GM12878 (cell line): Measurements from ENCODE around the gene TBRG4. TPM values are rescaled to one million over a fixed set of nuclear protein-coding genes. Genes with fewer than 3 reads are reported as not detected.

Source experiments
- E2F8 ChIP-seq: fragments of 450-650 bp; IDR thresholded peaks from 2 replicates; pipeline ENCODE4 v1.6.1; 2018; ENCODE audit warnings: mild to moderate bottlenecking, low read depth, moderate library complexity; ENCODE audit not compliant: partially characterized antibody
- IKZF2 ChIP-seq, 2 experiments: fragments of 450-650 bp; IDR thresholded peaks; 2 replicates each; pipeline ENCODE4 v1.6.1; 2017; ENCODE audit warnings: mild to moderate bottlenecking in 2 of 2, moderate library complexity in 2 of 2
- IRF5 ChIP-seq: fragments of 450-650 bp; IDR thresholded peaks from 2 replicates; pipeline ENCODE4 v1.6.1; 2017; ENCODE audit warnings: borderline replicate concordance
- JUNB ChIP-seq: IDR thresholded peaks from 2 replicates; pipeline ENCODE4 v1.6.1; 2016; ENCODE audit warnings: antibody characterized with exemption, mild to moderate bottlenecking
- KDM1A ChIP-seq: fragments of 200-600 bp; sonication (generic); IDR thresholded peaks from 2 replicates; pipeline ENCODE4 v1.6.1; 2016; ENCODE audit warnings: borderline replicate concordance
- MLLT1 ChIP-seq: fragments of 450-650 bp; IDR thresholded peaks from 2 replicates; pipeline ENCODE4 v1.6.1; 2016; ENCODE audit warnings: mild to moderate bottlenecking
- NFYA ChIP-seq: IDR thresholded peaks from 2 replicates; pipeline ENCODE4 v1.6.1; 2011; ENCODE audit warnings: low read depth, mild to moderate bottlenecking, low read length, improper control_type of control experiment, borderline replicate concordance
- POLR2AphosphoS5 ChIP-seq: IDR thresholded peaks from 2 replicates; pipeline ENCODE4 v1.6.1; 2011; ENCODE audit warnings: mild to moderate bottlenecking, low read length, inconsistent platforms
- REST ChIP-seq: IDR thresholded peaks from 2 replicates; pipeline ENCODE4 v1.6.1; 2012; ENCODE audit warnings: mild to moderate bottlenecking, low read depth, low read length
- RFX5 ChIP-seq: IDR thresholded peaks from 2 replicates; pipeline ENCODE4 v1.6.1; 2011; ENCODE audit warnings: low read depth, low read length, improper control_type of control experiment
- SIN3A ChIP-seq: IDR thresholded peaks from 2 replicates; pipeline ENCODE4 v1.6.1; 2012; ENCODE audit warnings: low read depth, low read length, improper control_type of control experiment
- SRF ChIP-seq, 2 experiments: IDR thresholded peaks; 2 replicates each; pipeline ENCODE4 v1.6.1; 2011; ENCODE audit warnings: low read depth in 2 of 2, low read length in 2 of 2, mild to moderate bottlenecking in 1 of 2, moderate library complexity in 1 of 2
- SUPT20H ChIP-seq: IDR thresholded peaks from 2 replicates; pipeline ENCODE4 v1.6.1; 2011; ENCODE audit warnings: low read depth, mild to moderate bottlenecking, low read length, moderate library complexity, borderline replicate concordance; ENCODE audit not compliant: control insufficient read depth
- TBL1XR1 ChIP-seq: IDR thresholded peaks from 2 replicates; pipeline ENCODE4 v1.6.1; 2012; ENCODE audit warnings: low read depth, low read length, improper control_type of control experiment
- ZNF207 ChIP-seq: fragments of 450-650 bp; IDR thresholded peaks from 2 replicates; pipeline ENCODE4 v1.6.1; 2014; ENCODE audit warnings: antibody characterized with exemption, mild to moderate bottlenecking, borderline replicate concordance
- ZNF622 ChIP-seq: fragments of 450-650 bp; IDR thresholded peaks from 2 replicates; pipeline ENCODE4 v1.6.1; 2017; ENCODE audit warnings: mild to moderate bottlenecking, inconsistent platforms
- polyA plus RNA-seq, 11 experiments: library from polyadenylated mRNA; depleted of rRNA in 4 of 11; unstranded in 6 of 11; stranded (reverse) in 5 of 11; fragments of >200 nt; fragmentation: Nextera tagmentation in 4 of 11; fragmentation: Illumina TruSeq in 1 of 11; extraction: Ambion mirVana in 4 of 11; extraction: Trizol in 1 of 11; gene quantifications; 1 replicate in 1 of 11; 2 replicates in 10 of 11; pipeline versions ENCODE4 v1.2.1 to v1.2.3, GENCODE V29; 2011 to 2016; ENCODE audit warnings: inconsistent platforms in 2 of 11, missing spikeins in 2 of 11, low read depth in 1 of 11
- total RNA-seq, 4 experiments: library from RNA; depleted of rRNA in 3 of 4; stranded (reverse); fragments of >200 nt in 3 of 4; fragmentation: Illumina TruSeq in 1 of 4; extraction: Trizol in 1 of 4; gene quantifications; 2 replicates each; pipeline versions ENCODE4 v1.2.1 to v1.2.3, GENCODE V29; 2013 to 2021

TBRG4 gene
- total and polyA plus RNA-seq, 10 of the 15 experiments (the other 5 are each of a cell fraction or from before 2014, with no cell fraction given) = 8.4 to 130 (median 118) TPM

- TF ChIP-seq E2F8 (peak; percentile 43), JUNB (no peak), MLLT1 (0 out of 2 replicates have a peak, but pooled peaks have one; percentile 48), SRF (IDR thresholded peaks at IDR 0.05; ENCODE audit: low read depth in 2 of 2, low read length in 2 of 2) (peak in 1 of 2 experiments; percentile 91; a peak in 3 of 4 replicates), SUPT20H (no peak), REST (no peak), IRF5 (no peak), NFYA (no peak), TBL1XR1 (peak; percentile 82), POLR2AphosphoS5 (peak; percentile 98), IKZF2 (IDR thresholded peaks at IDR 0.05) (peak; percentile 60 to 77), ZNF207 (peak; percentile 64), SIN3A (peak; percentile 97), ZNF622 (no peak), RFX5 (no peak), KDM1A (no peak)
Measured at GRCh38 chr7:45111298-45112223, at the start of gene TBRG4 (continued).
